ENCODE results near the gene C6orf89.
A peak's percentile ranks its signal among the peaks of the same experiment; 100 is the strongest.

C6orf89 gene

DNA sequence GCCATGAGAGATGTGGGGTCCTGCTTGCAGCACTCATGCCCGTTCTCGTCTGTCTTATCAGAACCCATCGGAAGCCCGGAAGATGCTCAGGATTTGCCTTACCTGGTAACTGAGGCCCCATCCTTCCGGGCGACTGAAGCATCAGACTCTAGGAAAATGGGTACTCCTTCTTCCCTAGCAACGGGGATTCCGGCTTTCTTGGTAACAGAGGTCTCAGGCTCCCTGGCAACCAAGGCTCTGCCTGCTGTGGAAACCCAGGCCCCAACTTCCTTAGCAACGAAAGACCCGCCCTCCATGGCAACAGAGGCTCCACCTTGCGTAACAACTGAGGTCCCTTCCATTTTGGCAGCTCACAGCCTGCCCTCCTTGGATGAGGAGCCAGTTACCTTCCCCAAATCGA, 77.1 kb downstream of the C6orf89 start:
- Histone ChIP-seq H3K9ac (ENCODE audit: low read length in 5 of 5) (no peak overlapping the region), H3K9me3 (ENCODE audit: control insufficient read depth in 5 of 5, low read length in 5 of 5) (no peaks in the 10 kb centered on the region), H3K4me3 (ENCODE audit: low read depth in 1 of 5, low read length in 5 of 5) (no peak overlapping the region), H3K36me3 (ENCODE audit: control insufficient read depth in 5 of 5, insufficient read depth in 5 of 5, low read length in 5 of 5) (peaks cover 0 to 16% (median 11%) of the 10 kb centered on the region in 5 donors), H3K27me3 (ENCODE audit: control insufficient read depth in 5 of 5, insufficient read depth in 4 of 5, low read length in 5 of 5) (peaks cover 0 to 9% (median 0%) of the 10 kb centered on the region in 5 donors), H3K27ac (ENCODE audit: low read depth, low read length) (no peak overlapping the region), H3K4me1 (ENCODE audit: control insufficient read depth in 5 of 5, insufficient read depth in 5 of 5, low read length in 5 of 5) (peaks cover 0 to 20% (median 11%) of the 10 kb centered on the region in 5 donors)

DNA sequence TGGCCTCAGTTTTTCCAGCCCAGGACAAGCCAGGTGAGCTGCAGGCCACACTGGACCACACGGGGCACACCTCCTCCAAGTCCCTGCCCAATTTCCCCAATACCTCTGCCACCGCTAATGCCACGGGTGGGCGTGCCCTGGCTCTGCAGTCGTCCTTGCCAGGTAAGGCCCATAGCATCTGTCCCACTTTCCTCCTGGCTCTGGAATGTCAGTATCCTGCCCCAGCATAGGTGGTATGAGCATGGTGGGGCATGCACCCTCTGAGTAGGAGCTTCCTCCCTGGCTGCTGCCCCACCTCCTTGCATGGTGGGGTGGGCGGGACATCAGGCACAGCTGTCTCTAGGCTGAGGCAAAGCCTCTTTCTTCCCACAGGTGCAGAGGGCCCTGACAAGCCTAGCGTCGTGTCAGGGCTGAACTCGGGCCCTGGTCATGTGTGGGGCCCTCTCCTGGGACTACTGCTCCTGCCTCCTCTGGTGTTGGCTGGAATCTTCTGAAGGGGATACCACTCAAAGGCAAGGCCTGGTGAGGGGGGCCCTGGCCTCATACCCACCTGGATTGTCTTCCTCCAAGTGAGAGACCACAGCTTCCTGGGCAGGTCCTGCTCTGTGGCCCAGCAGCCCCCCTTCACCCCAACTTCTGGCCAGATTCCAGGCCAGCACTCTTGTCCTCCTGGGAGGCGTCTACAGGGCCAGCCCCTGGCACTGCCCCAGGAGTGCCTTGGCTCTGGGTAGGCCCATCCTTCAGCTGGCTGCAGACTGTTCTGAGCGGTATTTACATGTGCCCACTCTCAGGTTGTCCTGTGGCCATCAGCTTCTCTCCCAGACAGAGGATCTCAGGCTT, 77.9 kb downstream of the C6orf89 start:
- Histone ChIP-seq H3K27ac (ENCODE audit: low read depth, low read length) (no peak overlapping the region), H3K9me3 (ENCODE audit: control insufficient read depth in 5 of 5, low read length in 5 of 5) (no peaks in the 10 kb centered on the region), H3K27me3 (ENCODE audit: control insufficient read depth in 5 of 5, insufficient read depth in 4 of 5, low read length in 5 of 5) (peaks cover 0 to 4% (median 0%) of the 10 kb centered on the region in 5 donors), H3K9ac (ENCODE audit: low read length in 5 of 5) (no peak overlapping the region), H3K4me3 (ENCODE audit: low read depth in 1 of 5, low read length in 5 of 5) (no peak overlapping the region), H3K4me1 (ENCODE audit: control insufficient read depth in 5 of 5, insufficient read depth in 5 of 5, low read length in 5 of 5) (peaks cover 0 to 20% (median 11%) of the 10 kb centered on the region in 5 donors), H3K36me3 (ENCODE audit: control insufficient read depth in 5 of 5, insufficient read depth in 5 of 5, low read length in 5 of 5) (peaks cover 0 to 24% (median 18%) of the 10 kb centered on the region in 5 donors)

DNA sequence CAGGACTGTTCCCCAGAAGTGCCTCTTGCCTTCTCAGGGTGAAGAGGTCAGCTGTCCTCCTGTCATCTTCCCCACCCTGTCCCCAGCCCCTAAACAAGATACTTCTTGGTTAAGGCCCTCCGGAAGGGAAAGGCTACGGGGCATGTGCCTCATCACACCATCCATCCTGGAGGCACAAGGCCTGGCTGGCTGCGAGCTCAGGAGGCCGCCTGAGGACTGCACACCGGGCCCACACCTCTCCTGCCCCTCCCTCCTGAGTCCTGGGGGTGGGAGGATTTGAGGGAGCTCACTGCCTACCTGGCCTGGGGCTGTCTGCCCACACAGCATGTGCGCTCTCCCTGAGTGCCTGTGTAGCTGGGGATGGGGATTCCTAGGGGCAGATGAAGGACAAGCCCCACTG, 78.6 kb downstream of the C6orf89 start:
- Histone ChIP-seq H3K27ac (ENCODE audit: low read depth, low read length) (no peak overlapping the region), H3K9ac (ENCODE audit: low read length in 5 of 5) (no peak overlapping the region), H3K4me1 (ENCODE audit: control insufficient read depth in 5 of 5, insufficient read depth in 5 of 5, low read length in 5 of 5) (peaks cover 0 to 20% (median 11%) of the 10 kb centered on the region in 5 donors), H3K36me3 (ENCODE audit: control insufficient read depth in 5 of 5, insufficient read depth in 5 of 5, low read length in 5 of 5) (peaks cover 0 to 31% (median 25%) of the 10 kb centered on the region in 5 donors), H3K27me3 (ENCODE audit: control insufficient read depth in 5 of 5, insufficient read depth in 4 of 5, low read length in 5 of 5) (peaks cover 0 to 1% (median 0%) of the 10 kb centered on the region in 5 donors), H3K4me3 (ENCODE audit: low read depth in 1 of 5, low read length in 5 of 5) (no peak overlapping the region), H3K9me3 (ENCODE audit: control insufficient read depth in 5 of 5, low read length in 5 of 5) (no peaks in the 10 kb centered on the region)

DNA sequence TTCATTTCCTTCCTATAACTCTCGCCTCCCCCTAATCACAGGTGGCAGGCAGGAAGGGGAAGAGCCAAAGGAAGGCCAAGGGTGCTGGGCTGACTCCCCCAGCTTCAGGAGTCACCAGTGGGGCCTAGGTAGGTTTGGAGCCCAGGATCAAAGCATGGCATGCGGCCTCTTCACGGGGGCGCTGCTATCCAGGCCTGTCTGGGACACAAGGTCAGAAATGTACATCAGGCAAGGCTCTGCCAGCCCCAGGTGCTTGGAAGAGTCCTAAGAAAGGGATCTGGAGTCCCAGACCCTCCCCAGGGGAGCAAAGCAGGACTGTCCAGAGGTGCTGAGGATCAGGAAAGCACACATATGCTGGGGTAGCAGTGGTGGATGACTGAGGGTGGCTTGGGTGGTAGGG, 79.2 kb downstream of the C6orf89 start:
- peaks cover 0 to 20% (median 11%) of the 10 kb centered on the region in 5 donors for H3K4me1 ChIP-seq (ENCODE audit: control insufficient read depth in 5 of 5, insufficient read depth in 5 of 5, low read length in 5 of 5)
- H3K36me3 ChIP-seq (ENCODE audit: control insufficient read depth in 5 of 5, insufficient read depth in 5 of 5, low read length in 5 of 5): peaks cover 2 to 36% (median 30%) of the 10 kb centered on the region in 5 donors
- no peaks in the 10 kb centered on the region for H3K27me3 ChIP-seq (ENCODE audit: control insufficient read depth in 5 of 5, insufficient read depth in 4 of 5, low read length in 5 of 5)
- no peak overlapping the region for H3K27ac ChIP-seq (ENCODE audit: low read depth, low read length)
- no peak overlapping the region for H3K4me3 ChIP-seq (ENCODE audit: low read depth in 1 of 5, low read length in 5 of 5)
- no peaks in the 10 kb centered on the region for H3K9me3 ChIP-seq (ENCODE audit: control insufficient read depth in 5 of 5, low read length in 5 of 5)
- H3K9ac ChIP-seq (ENCODE audit: low read length in 5 of 5): no peak overlapping the region

DNA sequence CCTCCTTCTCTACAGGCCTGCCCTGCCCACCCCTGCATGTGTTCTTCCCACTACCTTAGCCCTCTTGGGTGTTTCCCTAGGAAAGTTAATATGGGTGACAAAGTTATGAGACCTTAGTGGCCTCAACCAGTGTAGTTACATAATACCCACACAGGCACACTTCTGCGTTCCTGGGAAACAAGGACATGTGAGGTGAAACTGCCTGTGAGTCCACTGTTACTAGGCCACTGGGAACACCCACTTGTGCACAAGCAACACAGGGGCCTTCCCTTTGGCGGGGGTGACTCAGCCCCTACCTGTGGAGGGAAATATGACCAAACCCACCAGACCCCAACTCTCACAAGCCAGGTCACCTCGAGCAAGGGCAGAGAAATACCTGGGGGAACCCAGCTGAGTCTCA, 81.5 kb downstream of the C6orf89 start:
- H3K4me1 ChIP-seq (ENCODE audit: control insufficient read depth in 5 of 5, insufficient read depth in 5 of 5, low read length in 5 of 5): peaks cover 0 to 20% (median 11%) of the 10 kb centered on the region in 5 donors
- H3K27ac ChIP-seq (ENCODE audit: low read depth, low read length): no peak overlapping the region
- H3K9ac ChIP-seq (ENCODE audit: low read length in 5 of 5): peak overlapping the region in 1 of 5 donors; percentile 19
- peaks cover 2 to 60% (median 54%) of the 10 kb centered on the region in 5 donors for H3K36me3 ChIP-seq (ENCODE audit: control insufficient read depth in 5 of 5, insufficient read depth in 5 of 5, low read length in 5 of 5)
- no peaks in the 10 kb centered on the region for H3K27me3 ChIP-seq (ENCODE audit: control insufficient read depth in 5 of 5, insufficient read depth in 4 of 5, low read length in 5 of 5)
- no peaks in the 10 kb centered on the region for H3K9me3 ChIP-seq (ENCODE audit: control insufficient read depth in 5 of 5, low read length in 5 of 5)
- H3K4me3 ChIP-seq (ENCODE audit: low read depth in 1 of 5, low read length in 5 of 5): no peak overlapping the region

DNA sequence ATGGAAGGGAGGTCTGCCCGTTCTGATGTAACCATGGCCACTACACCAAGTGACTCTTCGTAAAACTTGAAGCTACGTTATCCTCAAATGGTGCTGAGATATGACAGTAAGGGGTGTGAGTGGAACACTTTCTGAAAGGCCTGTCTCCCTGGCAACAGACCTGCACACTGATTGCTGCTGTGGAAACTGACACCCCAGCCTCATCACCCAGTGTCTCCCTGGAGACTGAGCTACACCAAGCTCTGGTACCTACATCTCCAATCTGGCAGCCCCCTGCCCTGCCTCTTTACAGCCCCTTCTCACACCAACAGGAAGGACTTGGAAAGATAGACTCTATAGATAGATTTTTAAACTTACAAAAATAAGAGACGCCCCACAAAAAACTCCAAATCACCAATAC, 82.0 kb downstream of the C6orf89 start:
- no peaks in the 10 kb centered on the region for H3K9me3 ChIP-seq (ENCODE audit: control insufficient read depth in 5 of 5, low read length in 5 of 5)
- H3K4me1 ChIP-seq (ENCODE audit: control insufficient read depth in 5 of 5, insufficient read depth in 5 of 5, low read length in 5 of 5): peaks cover 0 to 23% (median 14%) of the 10 kb centered on the region in 5 donors
- peak overlapping the region in 1 of 5 donors; percentile 19 for H3K9ac ChIP-seq (ENCODE audit: low read length in 5 of 5)
- H3K27me3 ChIP-seq (ENCODE audit: control insufficient read depth in 5 of 5, insufficient read depth in 4 of 5, low read length in 5 of 5): no peaks in the 10 kb centered on the region
- H3K4me3 ChIP-seq (ENCODE audit: low read depth in 1 of 5, low read length in 5 of 5): no peak overlapping the region
- H3K36me3 ChIP-seq (ENCODE audit: control insufficient read depth in 5 of 5, insufficient read depth in 5 of 5, low read length in 5 of 5): peaks cover 2 to 65% (median 59%) of the 10 kb centered on the region in 5 donors
- no peak overlapping the region for H3K27ac ChIP-seq (ENCODE audit: low read depth, low read length)

DNA sequence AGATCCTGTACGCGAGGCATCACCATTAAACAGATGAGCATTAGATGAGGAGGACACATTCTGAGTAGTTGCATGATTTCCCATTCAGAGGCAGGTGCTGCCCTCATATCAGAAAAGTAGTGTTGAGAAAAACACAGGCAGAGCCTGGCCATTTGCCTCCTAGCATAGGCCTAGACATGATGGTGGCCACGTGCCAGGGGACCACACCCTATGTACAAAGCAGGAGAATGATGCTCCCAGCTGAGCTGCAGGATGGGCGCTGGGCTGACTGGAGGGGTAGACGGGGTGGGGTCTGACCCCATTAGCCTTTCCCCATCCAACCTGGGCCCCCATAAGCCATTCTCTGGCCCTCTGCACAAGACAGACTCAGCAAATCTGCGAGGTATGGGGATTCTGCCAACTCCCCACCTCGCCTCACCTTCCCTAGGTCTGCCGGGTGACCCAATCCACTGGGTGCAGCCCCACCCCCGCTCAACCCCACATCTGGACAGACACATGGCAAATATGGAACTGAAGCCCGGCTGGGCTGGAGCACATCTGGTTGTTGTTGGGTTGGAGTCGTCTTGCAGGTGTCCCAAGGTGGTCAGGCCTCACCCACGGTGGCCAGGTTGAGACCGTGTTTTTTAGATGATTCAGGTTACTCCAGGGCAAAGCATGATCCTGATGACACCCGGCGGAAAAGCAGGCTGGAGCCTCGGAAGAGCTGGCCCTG, 82.7 kb downstream of the C6orf89 start:
- H3K4me1 ChIP-seq (ENCODE audit: control insufficient read depth in 5 of 5, insufficient read depth in 5 of 5, low read length in 5 of 5): peaks cover 0 to 25% (median 20%) of the 10 kb centered on the region in 5 donors
- no peak overlapping the region for H3K27ac ChIP-seq (ENCODE audit: low read depth, low read length)
- H3K9ac ChIP-seq (ENCODE audit: low read length in 5 of 5): no peak overlapping the region
- H3K27me3 ChIP-seq (ENCODE audit: control insufficient read depth in 5 of 5, insufficient read depth in 4 of 5, low read length in 5 of 5): no peaks in the 10 kb centered on the region
- H3K9me3 ChIP-seq (ENCODE audit: control insufficient read depth in 5 of 5, low read length in 5 of 5): no peaks in the 10 kb centered on the region
- no peak overlapping the region for H3K4me3 ChIP-seq (ENCODE audit: low read depth in 1 of 5, low read length in 5 of 5)
- peaks cover 3 to 70% (median 65%) of the 10 kb centered on the region in 5 donors for H3K36me3 ChIP-seq (ENCODE audit: control insufficient read depth in 5 of 5, insufficient read depth in 5 of 5, low read length in 5 of 5)

DNA sequence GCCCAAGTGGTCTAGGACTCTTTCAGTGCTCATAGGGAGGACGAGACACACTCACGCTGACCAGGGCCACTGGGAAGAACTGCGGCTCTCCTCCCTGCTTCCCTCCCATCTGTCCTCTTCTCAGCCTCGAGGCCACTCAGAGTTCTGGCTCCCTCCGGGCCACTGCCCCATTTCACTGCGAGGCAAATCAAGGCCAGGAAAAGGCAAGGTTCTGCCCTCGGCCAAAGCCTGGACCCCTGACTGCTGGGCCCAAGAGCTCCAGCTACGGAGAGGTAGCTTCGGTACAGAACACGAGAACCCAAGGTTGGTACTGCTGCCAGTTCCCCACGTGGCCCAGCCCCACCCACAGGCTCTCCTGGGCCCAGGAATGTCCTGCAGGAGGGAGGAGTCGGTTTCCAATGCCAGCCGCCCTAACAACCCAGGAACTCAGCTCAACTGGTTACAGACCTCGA, 83.5 kb downstream of the C6orf89 start:
- H3K4me3 ChIP-seq (ENCODE audit: low read depth in 1 of 5, low read length in 5 of 5): no peak overlapping the region
- no peak overlapping the region for H3K27ac ChIP-seq (ENCODE audit: low read depth, low read length)
- no peaks in the 10 kb centered on the region for H3K27me3 ChIP-seq (ENCODE audit: control insufficient read depth in 5 of 5, insufficient read depth in 4 of 5, low read length in 5 of 5)
- no peak overlapping the region for H3K9ac ChIP-seq (ENCODE audit: low read length in 5 of 5)
- H3K36me3 ChIP-seq (ENCODE audit: control insufficient read depth in 5 of 5, insufficient read depth in 5 of 5, low read length in 5 of 5): peaks cover 4 to 79% (median 73%) of the 10 kb centered on the region in 5 donors
- H3K4me1 ChIP-seq (ENCODE audit: control insufficient read depth in 5 of 5, insufficient read depth in 5 of 5, low read length in 5 of 5): peaks cover 2 to 22% (median 17%) of the 10 kb centered on the region in 5 donors
- no peaks in the 10 kb centered on the region for H3K9me3 ChIP-seq (ENCODE audit: control insufficient read depth in 5 of 5, low read length in 5 of 5)

DNA sequence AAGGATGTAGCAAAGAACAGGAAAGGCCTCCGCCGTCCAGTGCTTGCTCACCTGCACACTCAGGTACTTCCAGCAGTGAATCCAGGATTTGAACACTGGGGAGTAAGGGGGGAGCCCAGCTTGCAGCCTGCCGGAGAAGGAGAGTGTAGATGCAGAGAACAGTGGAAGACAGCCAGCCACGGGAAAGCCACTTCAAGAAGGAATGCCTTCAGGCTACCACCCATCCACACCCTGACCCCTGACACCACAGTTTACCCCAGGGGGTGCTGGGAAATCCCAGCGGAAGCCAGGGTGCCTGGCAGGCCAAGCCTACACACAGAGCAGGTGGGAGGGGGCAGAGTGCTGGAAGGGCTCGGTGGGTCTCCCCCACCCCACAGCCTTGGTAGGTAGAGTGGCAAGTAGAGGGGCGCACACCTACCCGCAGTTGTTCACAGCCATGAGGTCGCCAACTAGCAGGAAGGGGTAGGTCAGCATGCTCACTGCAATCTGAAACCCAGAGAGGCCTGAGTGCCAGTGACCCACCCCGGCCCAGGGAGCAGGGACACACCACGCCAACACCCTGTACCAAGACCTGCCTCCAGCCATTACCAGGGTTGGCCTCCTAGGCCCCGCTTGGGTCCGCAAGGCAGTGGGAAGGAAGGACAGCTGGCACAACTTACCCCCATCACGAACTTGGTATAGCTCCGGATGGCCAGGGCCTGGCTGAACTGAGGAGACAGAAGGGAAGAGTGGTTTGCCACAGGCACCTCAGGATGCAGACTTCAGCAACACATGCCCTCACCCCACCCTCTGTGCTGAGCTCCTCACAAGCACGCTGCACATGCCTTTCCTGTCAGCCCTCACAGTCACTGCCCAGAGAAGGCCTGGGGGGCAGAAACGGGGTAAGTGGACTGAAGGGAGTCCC, 84.5 kb downstream of the C6orf89 start:
- Histone ChIP-seq H3K4me3 (ENCODE audit: low read depth in 1 of 5, low read length in 5 of 5) (no peak overlapping the region), H3K9ac (ENCODE audit: low read length in 5 of 5) (no peak overlapping the region), H3K4me1 (ENCODE audit: control insufficient read depth in 5 of 5, insufficient read depth in 5 of 5, low read length in 5 of 5) (peaks cover 2 to 16% (median 16%) of the 10 kb centered on the region in 5 donors), H3K27ac (ENCODE audit: low read depth, low read length) (no peak overlapping the region), H3K9me3 (ENCODE audit: control insufficient read depth in 5 of 5, low read length in 5 of 5) (no peaks in the 10 kb centered on the region), H3K36me3 (ENCODE audit: control insufficient read depth in 5 of 5, insufficient read depth in 5 of 5, low read length in 5 of 5) (peaks cover 4 to 89% (median 83%) of the 10 kb centered on the region in 5 donors), H3K27me3 (ENCODE audit: control insufficient read depth in 5 of 5, insufficient read depth in 4 of 5, low read length in 5 of 5) (no peaks in the 10 kb centered on the region)

All from subcutaneous abdominal adipose tissue (tissue), 5 donors.